Peyer's patch (tissue), 4 donors: Measurements from ENCODE around the gene TWIST1. TPM values are rescaled to one million over a fixed set of nuclear protein-coding genes. Genes with fewer than 3 reads are reported as not detected.

Source experiments
- DNase-seq, 3 donors: peaks; one replicate each; pipeline ENCODE4 v3.0.0-alpha.2; 2017 to 2019
- H3K27ac ChIP-seq, 4 donors: fragments of 200-600 bp; sonication (generic); one replicate each; pipeline ENCODE4 v1.5.1; 2016 to 2019
- H3K27me3 ChIP-seq, 2 donors: fragments of 200-600 bp; sonication (generic); one replicate each; pipeline ENCODE4 v1.5.1; 2019
- H3K36me3 ChIP-seq, 3 donors: fragments of 200-600 bp; sonication (generic); one replicate each; pipeline ENCODE4 v1.5.1; 2016 to 2019
- H3K4me1 ChIP-seq, 4 donors: fragments of 200-600 bp; sonication (generic); one replicate each; pipeline ENCODE4 v1.5.1; 2016 to 2019
- H3K4me3 ChIP-seq, 4 donors: fragments of 200-600 bp; sonication (generic); 1 replicate in 3 of 4; 2 replicates in 1 of 4; pipeline ENCODE4 v1.5.1; 2016 to 2019; ENCODE audit warnings: mild to moderate bottlenecking in 1 of 4
- H3K9me3 ChIP-seq, 4 donors: fragments of 200-600 bp; sonication (generic); one replicate each; pipeline ENCODE4 v1.5.1; 2016 to 2019; ENCODE audit warnings: mild to moderate bottlenecking in 1 of 4
- POLR2A ChIP-seq, 2 donors: fragments of 450-650 bp; IDR thresholded peaks; one replicate each; pipeline ENCODE4 v1.5.1; 2017; ENCODE audit warnings: antibody characterized with exemption in 2 of 2, mild to moderate bottlenecking in 2 of 2, moderate library complexity in 2 of 2
- total RNA-seq, 4 donors: library from RNA; depleted of rRNA; stranded (reverse); fragments of >200 nt; gene quantifications; one replicate each; pipeline ENCODE4 v1.1.0, GENCODE V29; 2016
- TF ChIP-seq, protein P1 (sequence below), 6 experiments: fragments of 450-650 bp in 4 of 6; fragments of 200-600 bp in 2 of 6; sonication (generic) in 1 of 6; IDR thresholded peaks; one replicate each; pipeline ENCODE4 v1.5.1; 2017 to 2019; ENCODE audit warnings: antibody characterized with exemption in 6 of 6, mild to moderate bottlenecking in 3 of 6, moderate library complexity in 1 of 6

Gene TWIST1
- total RNA-seq, 4 donors from 2014 or later, result 1.1 to 2.5 TPM; not detected in 2

GRCh38 chr7:19143881-19144574 lies 26.6 kb upstream of the TWIST1 start:
- Histone ChIP-seq H3K4me3 (no peak overlapping the region), H3K4me1 (no peaks in the 10 kb centered on the region), H3K27ac (no peak overlapping the region), H3K36me3 (no peaks in the 10 kb centered on the region), H3K9me3 (no peaks in the 10 kb centered on the region), H3K27me3 (peaks cover 0 to 10% of the 10 kb centered on the region in 2 donors)
- no peak for DNase-seq
- TF ChIP-seq POLR2A (IDR thresholded peaks at IDR 0.05), result no peak
- TF ChIP-seq, protein P1, sequence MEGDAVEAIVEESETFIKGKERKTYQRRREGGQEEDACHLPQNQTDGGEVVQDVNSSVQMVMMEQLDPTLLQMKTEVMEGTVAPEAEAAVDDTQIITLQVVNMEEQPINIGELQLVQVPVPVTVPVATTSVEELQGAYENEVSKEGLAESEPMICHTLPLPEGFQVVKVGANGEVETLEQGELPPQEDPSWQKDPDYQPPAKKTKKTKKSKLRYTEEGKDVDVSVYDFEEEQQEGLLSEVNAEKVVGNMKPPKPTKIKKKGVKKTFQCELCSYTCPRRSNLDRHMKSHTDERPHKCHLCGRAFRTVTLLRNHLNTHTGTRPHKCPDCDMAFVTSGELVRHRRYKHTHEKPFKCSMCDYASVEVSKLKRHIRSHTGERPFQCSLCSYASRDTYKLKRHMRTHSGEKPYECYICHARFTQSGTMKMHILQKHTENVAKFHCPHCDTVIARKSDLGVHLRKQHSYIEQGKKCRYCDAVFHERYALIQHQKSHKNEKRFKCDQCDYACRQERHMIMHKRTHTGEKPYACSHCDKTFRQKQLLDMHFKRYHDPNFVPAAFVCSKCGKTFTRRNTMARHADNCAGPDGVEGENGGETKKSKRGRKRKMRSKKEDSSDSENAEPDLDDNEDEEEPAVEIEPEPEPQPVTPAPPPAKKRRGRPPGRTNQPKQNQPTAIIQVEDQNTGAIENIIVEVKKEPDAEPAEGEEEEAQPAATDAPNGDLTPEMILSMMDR (IDR thresholded peaks at IDR 0.05), result no peak

DNA sequence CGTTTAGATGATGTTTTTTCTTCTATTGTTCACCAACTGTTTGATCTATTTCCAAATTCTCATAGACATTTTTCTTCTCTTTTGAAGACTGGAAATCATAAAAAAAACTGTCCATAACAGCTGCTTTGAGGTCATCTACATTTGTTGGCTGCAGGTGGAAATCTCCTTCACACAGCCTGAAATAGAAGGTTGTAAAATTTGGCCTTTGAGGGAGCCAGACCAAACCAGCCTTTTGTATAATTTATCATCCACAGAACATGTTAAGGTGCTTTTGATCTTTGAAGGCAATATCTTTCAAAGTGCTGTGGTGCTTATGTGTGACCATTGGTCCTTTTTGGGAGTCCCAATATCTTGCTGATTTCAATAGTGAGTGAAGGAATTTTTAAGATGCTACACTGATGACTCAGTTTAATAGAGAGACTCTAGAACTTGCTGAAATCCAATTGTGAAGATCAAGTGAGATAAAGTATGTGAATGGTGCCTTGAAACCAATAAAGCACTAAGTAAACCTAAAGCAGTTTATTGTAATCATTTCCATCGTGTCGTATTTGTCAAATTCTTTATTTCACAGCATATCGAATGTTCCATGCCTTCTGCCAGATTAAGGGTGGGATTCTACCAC lies 22.4 kb upstream of the TWIST1 start:
- DNase-seq, result no peak
- no peak overlapping the region for H3K27ac ChIP-seq
- no peaks in the 10 kb centered on the region for H3K9me3 ChIP-seq
- H3K36me3 ChIP-seq, result no peaks in the 10 kb centered on the region
- no peak overlapping the region for H3K4me3 ChIP-seq
- no peak for TF ChIP-seq POLR2A (IDR thresholded peaks at IDR 0.05)
- TF ChIP-seq, protein P1 (IDR thresholded peaks at IDR 0.05), result no peak
- H3K27me3 ChIP-seq, result no peaks in the 10 kb centered on the region
- H3K4me1 ChIP-seq, result no peaks in the 10 kb centered on the region

DNA sequence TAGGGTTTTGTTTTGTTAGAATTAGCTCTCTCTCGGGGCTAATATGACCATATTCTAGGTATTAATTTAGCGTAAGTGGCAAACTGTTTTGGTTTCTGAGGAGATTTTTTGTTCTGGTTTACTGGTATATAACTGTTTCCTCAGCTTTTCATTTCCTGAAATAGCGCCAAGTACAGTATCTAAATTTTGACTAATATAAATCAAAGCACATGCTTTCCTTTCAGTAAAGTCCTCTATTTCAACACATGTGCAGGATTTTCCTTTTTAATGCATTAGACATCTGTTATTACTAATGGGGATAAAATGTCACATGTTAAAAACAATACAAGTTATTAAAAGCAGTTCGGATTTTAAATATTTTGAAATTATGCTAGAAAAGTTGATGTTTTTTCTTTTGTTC lies 16.4 kb upstream of the TWIST1 start:
- Histone ChIP-seq H3K4me1 (no peaks in the 10 kb centered on the region), H3K27me3 (no peaks in the 10 kb centered on the region), H3K4me3 (no peak overlapping the region), H3K27ac (no peak overlapping the region), H3K36me3 (no peaks in the 10 kb centered on the region), H3K9me3 (no peaks in the 10 kb centered on the region)
- TF ChIP-seq, protein P1 (IDR thresholded peaks at IDR 0.05), result no peak
- TF ChIP-seq POLR2A (IDR thresholded peaks at IDR 0.05), result no peak
- DNase-seq, result no peak

DNA sequence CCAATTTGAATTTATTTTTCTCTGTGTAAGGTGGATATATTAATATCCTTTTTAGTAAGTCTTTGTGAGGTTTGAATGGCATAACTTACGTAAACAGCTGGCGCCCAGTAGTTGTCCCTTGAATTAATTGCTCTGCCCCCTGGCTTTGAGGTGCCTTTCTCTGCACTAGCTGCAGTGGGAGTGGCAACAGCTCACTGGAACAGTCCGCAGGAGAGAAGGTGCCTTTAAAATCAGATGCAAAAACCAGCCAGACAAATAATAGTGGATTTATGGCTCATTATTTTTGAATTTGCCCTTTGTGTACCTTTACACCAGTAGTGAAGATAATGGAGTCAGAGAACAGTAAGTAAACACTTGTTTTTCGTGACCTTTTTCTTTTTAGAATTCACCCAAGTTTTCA lies 16.0 kb upstream of the TWIST1 start:
- H3K27me3 ChIP-seq, result no peaks in the 10 kb centered on the region
- H3K4me1 ChIP-seq, result no peaks in the 10 kb centered on the region
- DNase-seq, result no peak
- H3K27ac ChIP-seq, result no peak overlapping the region
- no peaks in the 10 kb centered on the region for H3K36me3 ChIP-seq
- no peak for TF ChIP-seq POLR2A (IDR thresholded peaks at IDR 0.05)
- TF ChIP-seq, protein P1 (IDR thresholded peaks at IDR 0.05), result no peak
- H3K4me3 ChIP-seq, result no peak overlapping the region
- no peaks in the 10 kb centered on the region for H3K9me3 ChIP-seq

GRCh38 chr7:19128856-19129255 lies 11.4 kb upstream of the TWIST1 start:
- Histone ChIP-seq H3K4me3 (no peak overlapping the region), H3K36me3 (no peaks in the 10 kb centered on the region), H3K9me3 (no peaks in the 10 kb centered on the region), H3K4me1 (no peaks in the 10 kb centered on the region), H3K27me3 (no peaks in the 10 kb centered on the region), H3K27ac (no peak overlapping the region)
- no peak for DNase-seq
- TF ChIP-seq, protein P1 (IDR thresholded peaks at IDR 0.05), result no peak
- no peak for TF ChIP-seq POLR2A (IDR thresholded peaks at IDR 0.05)
